CD14-positive monocyte (primary cell): ENCODE data around the gene FCN2. TPM values are rescaled to one million over a fixed set of nuclear protein-coding genes. Genes with fewer than 3 reads are reported as not detected.

Experiments
- DNase-seq, 3 donors: peaks; one replicate each; pipeline ENCODE4 v3.0.0-alpha.2; 2011 to 2022
- H2AFZ ChIP-seq: 2 replicates; pipeline ENCODE4 v1.6.0; 2012; ENCODE audit warnings: mild to moderate bottlenecking, low read depth, low read length, inconsistent platforms; ENCODE audit not compliant: insufficient read depth, poor library complexity, severe bottlenecking
- H3K27ac ChIP-seq, 2 donors: 1 replicate in 1 of 2; 2 replicates in 1 of 2; pipeline ENCODE4 v1.5.1; 2012 to 2013; ENCODE audit warnings: low read length in 2 of 2, control low read depth in 1 of 2, inconsistent platforms in 1 of 2, low read depth in 1 of 2, mild to moderate bottlenecking in 1 of 2
- H3K27me3 ChIP-seq, 2 donors: one replicate each; pipeline versions ENCODE4 v1.6.0 to v1.6.1; 2011 to 2013; ENCODE audit warnings: low read length in 2 of 2; ENCODE audit not compliant: control insufficient read depth in 2 of 2, insufficient read depth in 2 of 2
- H3K36me3 ChIP-seq, 2 donors: replicated peaks in 1 of 2; 1 replicate in 1 of 2; 2 replicates in 1 of 2; pipeline versions ENCODE4 v1.5.1 to v1.6.1; 2012 to 2013; ENCODE audit warnings: low read length in 2 of 2, control low read depth in 1 of 2, inconsistent platforms in 1 of 2, mild to moderate bottlenecking in 1 of 2; ENCODE audit not compliant: insufficient read depth in 2 of 2, control insufficient read depth in 1 of 2
- H3K4me1 ChIP-seq, 2 donors: 1 replicate in 1 of 2; 2 replicates in 1 of 2; pipeline versions ENCODE4 v1.5.1 to v1.6.1; 2012 to 2013; ENCODE audit warnings: low read length in 2 of 2, control low read depth in 1 of 2, inconsistent platforms in 1 of 2, mild to moderate bottlenecking in 1 of 2, moderate library complexity in 1 of 2; ENCODE audit not compliant: insufficient read depth in 2 of 2, control insufficient read depth in 1 of 2
- H3K4me2 ChIP-seq: replicated peaks from 2 replicates; pipeline ENCODE3; 2012; ENCODE audit warnings: low read length, moderate library complexity, mild to moderate bottlenecking; ENCODE audit not compliant: poor library complexity, severe bottlenecking; ENCODE audit errors: extremely low read depth
- H3K4me3 ChIP-seq, 3 experiments: fragments of 200-600 bp in 1 of 3; sonication (generic) in 1 of 3; replicated peaks in 1 of 3; 1 replicate in 2 of 3; 2 replicates in 1 of 3; pipeline ENCODE4 v1.5.1; 2011 to 2013; ENCODE audit warnings: low read length in 3 of 3, mild to moderate bottlenecking in 3 of 3, control low read depth in 2 of 3, low read depth in 2 of 3, inconsistent platforms in 1 of 3, moderate library complexity in 1 of 3
- H3K79me2 ChIP-seq: 2 replicates; pipeline ENCODE4 v1.6.0; 2012; ENCODE audit warnings: mild to moderate bottlenecking, control low read depth, inconsistent platforms, low read length, moderate library complexity; ENCODE audit not compliant: insufficient read depth
- H3K9ac ChIP-seq: 2 replicates; pipeline ENCODE4 v1.6.0; 2017; ENCODE audit warnings: low read length, mild to moderate bottlenecking; ENCODE audit not compliant: insufficient read depth, poor library complexity, severe bottlenecking
- H3K9me3 ChIP-seq, 2 donors: replicated peaks in 1 of 2; 1 replicate in 1 of 2; 2 replicates in 1 of 2; pipeline versions ENCODE4 v1.5.1 to v1.6.1; 2012 to 2013; ENCODE audit warnings: low read length in 2 of 2, control low read depth in 1 of 2; ENCODE audit not compliant: control insufficient read depth in 1 of 2, insufficient read depth in 1 of 2
- H4K20me1 ChIP-seq: 2 replicates; pipeline ENCODE4 v1.6.0; 2012; ENCODE audit warnings: mild to moderate bottlenecking, low read length, control low read depth, moderate library complexity; ENCODE audit not compliant: insufficient read depth
- H3K27ac Mint-ChIP-seq, 7 donors: one replicate each; pipeline ENCODE4 v1.8.0; 2020; ENCODE audit warnings: mild to moderate bottlenecking in 7 of 7, mixed read lengths in 7 of 7, moderate library complexity in 6 of 7, inconsistent platforms in 2 of 7
- H3K27me3 Mint-ChIP-seq, 3 donors: one replicate each; pipeline ENCODE4 v1.8.0; 2021 to 2022; ENCODE audit warnings: low read depth in 3 of 3, mild to moderate bottlenecking in 3 of 3, mixed read lengths in 3 of 3, moderate library complexity in 3 of 3, inconsistent platforms in 1 of 3
- H3K36me3 Mint-ChIP-seq, 2 donors: one replicate each; pipeline ENCODE4 v1.8.0; 2020; ENCODE audit warnings: mixed read lengths in 2 of 2, inconsistent platforms in 1 of 2, mild to moderate bottlenecking in 1 of 2
- H3K4me1 Mint-ChIP-seq: one replicate; pipeline ENCODE4 v1.8.0; 2020; ENCODE audit warnings: mild to moderate bottlenecking, mixed read lengths
- H3K4me3 Mint-ChIP-seq, 2 donors: one replicate each; pipeline ENCODE4 v1.8.0; 2020; ENCODE audit warnings: mild to moderate bottlenecking in 2 of 2, mixed read lengths in 2 of 2, moderate library complexity in 1 of 2
- H3K9me3 Mint-ChIP-seq, 7 donors: one replicate each; pipeline ENCODE4 v1.8.0; 2020 to 2022; ENCODE audit warnings: mixed read lengths in 7 of 7, mild to moderate bottlenecking in 6 of 7, moderate library complexity in 6 of 7, inconsistent platforms in 2 of 7
- CTCF ChIP-seq: fragments of 200-600 bp; IDR thresholded peaks from one replicate; pipeline ENCODE4 v1.8.0; 2022; ENCODE audit warnings: antibody characterized with exemption, mild to moderate bottlenecking
- WGBS: methylation state at CpG from one replicate; pipeline ENCODE4 v1.1.5; 2013; ENCODE audit warnings: missing lambda C conversion rate; ENCODE audit not compliant: insufficient coverage; 5-methylcytosine and 5-hydroxymethylcytosine counted together
- intact Hi-C, 2 donors: fragments of 100-400 bp; cut with micrococcal nuclease; formaldehyde crosslinking; loops; one replicate each; pipeline versions ENCODE4 v1.15.0 to v1.15.1; 2023
- polyA plus RNA-seq, 3 donors: library from polyadenylated mRNA; depleted of rRNA in 1 of 3; unstranded in 2 of 3; stranded (reverse) in 1 of 3; fragments of 300-500 nt in 2 of 3; fragments of >200 nt in 1 of 3; fragmentation: Illumina TruSeq in 2 of 3; gene quantifications; 1 replicate in 2 of 3; 2 replicates in 1 of 3; pipeline ENCODE4 v1.2.3, GENCODE V29; 2012 to 2021

The FCN2 gene
- polyA plus RNA-seq, 3 donors, result not detected

GRCh38 chr9:134835448-134835847 lies 45.2 kb upstream of the FCN2 start:
- H3K4me3 ChIP-seq, result no peak overlapping the region
- no peak overlapping the region for H3K27ac ChIP-seq
- peaks cover 4 to 9% (median 5%) of the 10 kb centered on the region in 3 donors for H3K27me3 Mint-ChIP-seq
- H3K27me3 ChIP-seq, result no peaks in the 10 kb centered on the region
- H3K36me3 Mint-ChIP-seq, result no peaks in the 10 kb centered on the region
- H3K36me3 ChIP-seq, result no peaks in the 10 kb centered on the region
- no peak for DNase-seq
- H2AFZ ChIP-seq, result no peak overlapping the region
- H4K20me1 ChIP-seq, result no peaks in the 10 kb centered on the region
- intact Hi-C loops, result no loop called here
- 91% methylated on average over 8 of the region's 16 CpGs for WGBS
- no peak overlapping the region for H3K4me3 Mint-ChIP-seq
- no peak overlapping the region for H3K27ac Mint-ChIP-seq
- no peaks in the 10 kb centered on the region for H3K4me1 Mint-ChIP-seq
- no peaks in the 10 kb centered on the region for H3K79me2 ChIP-seq
- H3K4me2 ChIP-seq, result no peak overlapping the region
- H3K9me3 ChIP-seq, result no peaks in the 10 kb centered on the region
- TF ChIP-seq CTCF, result no peak
- H3K9ac ChIP-seq, result no peak overlapping the region
- H3K4me1 ChIP-seq, result no peaks in the 10 kb centered on the region
- no peaks in the 10 kb centered on the region for H3K9me3 Mint-ChIP-seq

- Mint-ChIP-seq H3K4me1 (no peaks in the 10 kb centered on the region), H3K27ac (no peak overlapping the region), H3K9me3 (no peaks in the 10 kb centered on the region), H3K4me3 (no peak overlapping the region), H3K36me3 (no peaks in the 10 kb centered on the region), H3K27me3 (peaks cover 4 to 7% (median 5%) of the 10 kb centered on the region in 3 donors)
- Histone ChIP-seq H3K9me3 (no peaks in the 10 kb centered on the region), H3K9ac (no peak overlapping the region), H2AFZ (no peak overlapping the region), H3K4me3 (no peak overlapping the region), H3K27me3 (no peaks in the 10 kb centered on the region), H4K20me1 (no peaks in the 10 kb centered on the region), H3K4me1 (no peaks in the 10 kb centered on the region), H3K4me2 (no peak overlapping the region), H3K36me3 (no peaks in the 10 kb centered on the region), H3K79me2 (no peaks in the 10 kb centered on the region), H3K27ac (no peak overlapping the region)
- no peak for TF ChIP-seq CTCF
- no peak for DNase-seq
- 96% methylated on average over 11 of the region's 13 CpGs for WGBS
- intact Hi-C loops, result no loop called here
Observed at GRCh38 chr9:134835987-134836386, 44.6 kb upstream of the FCN2 start.
